Measurements from ENCODE around the gene MYZAP. TPM values are rescaled to one million over a fixed set of nuclear protein-coding genes. Genes with fewer than 3 reads are reported as not detected.

Gene MYZAP
- total RNA-seq, 1 experiment from 2014 or later, result 0.68 TPM

DNA sequence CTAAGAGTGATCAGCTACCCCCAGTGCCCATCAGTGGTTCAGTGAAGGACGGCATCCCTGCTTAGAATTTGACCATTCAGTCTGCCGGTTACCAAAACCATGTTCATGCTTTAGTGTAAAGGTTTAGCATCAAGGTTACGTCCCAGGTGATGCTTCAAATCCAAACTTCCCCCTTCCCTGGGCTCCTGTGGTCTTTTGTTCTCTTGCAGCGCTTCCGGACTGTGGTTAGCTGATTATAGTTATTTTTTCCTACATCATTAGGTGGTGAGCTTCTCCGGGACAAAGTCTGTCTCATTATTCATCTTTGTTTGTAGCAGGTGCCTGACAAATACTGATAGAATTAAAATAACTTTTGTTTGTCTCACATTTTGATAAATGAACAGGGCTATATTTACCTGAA lies 28.3 kb upstream of the MYZAP start (continued):
- TF ChIP-seq GRHL2 (CRISPR knock-in tag; IDR thresholded peaks at IDR 0.05; ENCODE audit: insufficient replicate concordance, severe bottlenecking) (no peak), SOX15 (CRISPR knock-in tag; IDR thresholded peaks at IDR 0.05) (no peak), ZNF138 (CRISPR knock-in tag; conservative IDR thresholded peaks at IDR 0.05) (no peak), ZNF263 (CRISPR knock-in tag; IDR thresholded peaks at IDR 0.05; ENCODE audit: low read depth) (no peak), GTF2I (CRISPR knock-in tag; conservative IDR thresholded peaks at IDR 0.05) (no peak), ZNF423 (CRISPR knock-in tag; IDR thresholded peaks at IDR 0.05) (no peak), ZNF396 (CRISPR knock-in tag; IDR thresholded peaks at IDR 0.05; ENCODE audit: borderline replicate concordance) (no peak), JAZF1 (CRISPR knock-in tag; IDR thresholded peaks at IDR 0.05) (no peak), FOXK1 (CRISPR knock-in tag; IDR thresholded peaks at IDR 0.05) (no peak), CREM (CRISPR knock-in tag; IDR thresholded peaks at IDR 0.05) (no peak)
- TF ChIP-seq, protein P1, sequence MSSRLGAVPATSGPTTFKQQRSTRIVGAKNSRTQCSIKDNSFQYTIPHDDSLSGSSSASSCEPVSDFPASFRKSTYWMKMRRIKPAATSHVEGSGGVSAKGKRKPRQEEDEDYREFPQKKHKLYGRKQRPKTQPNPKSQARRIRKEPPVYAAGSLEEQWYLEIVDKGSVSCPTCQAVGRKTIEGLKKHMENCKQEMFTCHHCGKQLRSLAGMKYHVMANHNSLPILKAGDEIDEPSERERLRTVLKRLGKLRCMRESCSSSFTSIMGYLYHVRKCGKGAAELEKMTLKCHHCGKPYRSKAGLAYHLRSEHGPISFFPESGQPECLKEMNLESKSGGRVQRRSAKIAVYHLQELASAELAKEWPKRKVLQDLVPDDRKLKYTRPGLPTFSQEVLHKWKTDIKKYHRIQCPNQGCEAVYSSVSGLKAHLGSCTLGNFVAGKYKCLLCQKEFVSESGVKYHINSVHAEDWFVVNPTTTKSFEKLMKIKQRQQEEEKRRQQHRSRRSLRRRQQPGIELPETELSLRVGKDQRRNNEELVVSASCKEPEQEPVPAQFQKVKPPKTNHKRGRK (CRISPR knock-in tag; IDR thresholded peaks at IDR 0.05; ENCODE audit: borderline replicate concordance), result no peak
- TF ChIP-seq, protein P2, sequence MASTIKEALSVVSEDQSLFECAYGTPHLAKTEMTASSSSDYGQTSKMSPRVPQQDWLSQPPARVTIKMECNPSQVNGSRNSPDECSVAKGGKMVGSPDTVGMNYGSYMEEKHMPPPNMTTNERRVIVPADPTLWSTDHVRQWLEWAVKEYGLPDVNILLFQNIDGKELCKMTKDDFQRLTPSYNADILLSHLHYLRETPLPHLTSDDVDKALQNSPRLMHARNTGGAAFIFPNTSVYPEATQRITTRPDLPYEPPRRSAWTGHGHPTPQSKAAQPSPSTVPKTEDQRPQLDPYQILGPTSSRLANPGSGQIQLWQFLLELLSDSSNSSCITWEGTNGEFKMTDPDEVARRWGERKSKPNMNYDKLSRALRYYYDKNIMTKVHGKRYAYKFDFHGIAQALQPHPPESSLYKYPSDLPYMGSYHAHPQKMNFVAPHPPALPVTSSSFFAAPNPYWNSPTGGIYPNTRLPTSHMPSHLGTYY (CRISPR knock-in tag; IDR thresholded peaks at IDR 0.05), result no peak

DNA sequence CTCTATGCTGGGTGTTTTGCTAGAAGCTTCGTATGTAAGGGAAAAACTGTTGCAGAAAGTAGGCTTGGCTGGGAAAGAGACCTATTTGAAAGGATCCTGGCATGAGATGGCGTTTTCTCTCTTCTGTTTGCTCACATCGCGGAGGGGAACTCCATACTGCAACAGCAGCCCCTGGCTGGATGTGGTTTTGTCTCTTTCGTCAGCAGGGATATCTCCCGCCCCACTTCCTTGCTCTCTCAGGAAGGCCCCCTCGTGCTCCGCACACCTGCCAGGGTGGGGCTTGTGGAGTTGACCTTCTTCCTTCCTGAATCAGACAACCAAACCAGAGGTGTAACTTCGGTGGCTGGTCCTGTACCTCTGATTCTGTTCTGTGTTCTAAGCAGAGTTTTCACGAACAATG lies 26.4 kb upstream of the MYZAP start:
- H3K27me3 Mint-ChIP-seq (ENCODE audit: low read depth), result no peaks in the 10 kb centered on the region
- no peaks in the 10 kb centered on the region for H3K36me3 Mint-ChIP-seq

More for the DNA sequence above, 26.4 kb upstream of the MYZAP start:
- TF ChIP-seq GABPB1 (CRISPR knock-in tag; IDR thresholded peaks at IDR 0.05) (no peak), ZNF423 (CRISPR knock-in tag; IDR thresholded peaks at IDR 0.05) (no peak), KAT7 (CRISPR knock-in tag; IDR thresholded peaks at IDR 0.05; ENCODE audit: borderline replicate concordance) (no peak), TEAD1 (CRISPR knock-in tag; IDR thresholded peaks at IDR 0.05) (no peak), NFYB (CRISPR knock-in tag; conservative IDR thresholded peaks at IDR 0.05; ENCODE audit: low read depth) (no peak)
- TF ChIP-seq, protein P3, sequence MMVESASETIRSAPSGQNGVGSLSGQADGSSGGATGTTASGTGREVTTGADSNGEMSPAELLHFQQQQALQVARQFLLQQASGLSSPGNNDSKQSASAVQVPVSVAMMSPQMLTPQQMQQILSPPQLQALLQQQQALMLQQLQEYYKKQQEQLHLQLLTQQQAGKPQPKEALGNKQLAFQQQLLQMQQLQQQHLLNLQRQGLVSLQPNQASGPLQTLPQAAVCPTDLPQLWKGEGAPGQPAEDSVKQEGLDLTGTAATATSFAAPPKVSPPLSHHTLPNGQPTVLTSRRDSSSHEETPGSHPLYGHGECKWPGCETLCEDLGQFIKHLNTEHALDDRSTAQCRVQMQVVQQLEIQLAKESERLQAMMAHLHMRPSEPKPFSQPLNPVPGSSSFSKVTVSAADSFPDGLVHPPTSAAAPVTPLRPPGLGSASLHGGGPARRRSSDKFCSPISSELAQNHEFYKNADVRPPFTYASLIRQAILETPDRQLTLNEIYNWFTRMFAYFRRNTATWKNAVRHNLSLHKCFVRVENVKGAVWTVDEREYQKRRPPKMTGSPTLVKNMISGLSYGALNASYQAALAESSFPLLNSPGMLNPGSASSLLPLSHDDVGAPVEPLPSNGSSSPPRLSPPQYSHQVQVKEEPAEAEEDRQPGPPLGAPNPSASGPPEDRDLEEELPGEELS (CRISPR knock-in tag; IDR thresholded peaks at IDR 0.05), result no peak
- TF ChIP-seq, protein P4, sequence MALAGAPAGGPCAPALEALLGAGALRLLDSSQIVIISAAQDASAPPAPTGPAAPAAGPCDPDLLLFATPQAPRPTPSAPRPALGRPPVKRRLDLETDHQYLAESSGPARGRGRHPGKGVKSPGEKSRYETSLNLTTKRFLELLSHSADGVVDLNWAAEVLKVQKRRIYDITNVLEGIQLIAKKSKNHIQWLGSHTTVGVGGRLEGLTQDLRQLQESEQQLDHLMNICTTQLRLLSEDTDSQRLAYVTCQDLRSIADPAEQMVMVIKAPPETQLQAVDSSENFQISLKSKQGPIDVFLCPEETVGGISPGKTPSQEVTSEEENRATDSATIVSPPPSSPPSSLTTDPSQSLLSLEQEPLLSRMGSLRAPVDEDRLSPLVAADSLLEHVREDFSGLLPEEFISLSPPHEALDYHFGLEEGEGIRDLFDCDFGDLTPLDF (CRISPR knock-in tag; IDR thresholded peaks at IDR 0.05), result no peak
- TF ChIP-seq, protein P5, sequence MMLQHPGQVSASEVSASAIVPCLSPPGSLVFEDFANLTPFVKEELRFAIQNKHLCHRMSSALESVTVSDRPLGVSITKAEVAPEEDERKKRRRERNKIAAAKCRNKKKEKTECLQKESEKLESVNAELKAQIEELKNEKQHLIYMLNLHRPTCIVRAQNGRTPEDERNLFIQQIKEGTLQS (CRISPR knock-in tag; conservative IDR thresholded peaks at IDR 0.05), result no peak
- TF ChIP-seq, protein P6, sequence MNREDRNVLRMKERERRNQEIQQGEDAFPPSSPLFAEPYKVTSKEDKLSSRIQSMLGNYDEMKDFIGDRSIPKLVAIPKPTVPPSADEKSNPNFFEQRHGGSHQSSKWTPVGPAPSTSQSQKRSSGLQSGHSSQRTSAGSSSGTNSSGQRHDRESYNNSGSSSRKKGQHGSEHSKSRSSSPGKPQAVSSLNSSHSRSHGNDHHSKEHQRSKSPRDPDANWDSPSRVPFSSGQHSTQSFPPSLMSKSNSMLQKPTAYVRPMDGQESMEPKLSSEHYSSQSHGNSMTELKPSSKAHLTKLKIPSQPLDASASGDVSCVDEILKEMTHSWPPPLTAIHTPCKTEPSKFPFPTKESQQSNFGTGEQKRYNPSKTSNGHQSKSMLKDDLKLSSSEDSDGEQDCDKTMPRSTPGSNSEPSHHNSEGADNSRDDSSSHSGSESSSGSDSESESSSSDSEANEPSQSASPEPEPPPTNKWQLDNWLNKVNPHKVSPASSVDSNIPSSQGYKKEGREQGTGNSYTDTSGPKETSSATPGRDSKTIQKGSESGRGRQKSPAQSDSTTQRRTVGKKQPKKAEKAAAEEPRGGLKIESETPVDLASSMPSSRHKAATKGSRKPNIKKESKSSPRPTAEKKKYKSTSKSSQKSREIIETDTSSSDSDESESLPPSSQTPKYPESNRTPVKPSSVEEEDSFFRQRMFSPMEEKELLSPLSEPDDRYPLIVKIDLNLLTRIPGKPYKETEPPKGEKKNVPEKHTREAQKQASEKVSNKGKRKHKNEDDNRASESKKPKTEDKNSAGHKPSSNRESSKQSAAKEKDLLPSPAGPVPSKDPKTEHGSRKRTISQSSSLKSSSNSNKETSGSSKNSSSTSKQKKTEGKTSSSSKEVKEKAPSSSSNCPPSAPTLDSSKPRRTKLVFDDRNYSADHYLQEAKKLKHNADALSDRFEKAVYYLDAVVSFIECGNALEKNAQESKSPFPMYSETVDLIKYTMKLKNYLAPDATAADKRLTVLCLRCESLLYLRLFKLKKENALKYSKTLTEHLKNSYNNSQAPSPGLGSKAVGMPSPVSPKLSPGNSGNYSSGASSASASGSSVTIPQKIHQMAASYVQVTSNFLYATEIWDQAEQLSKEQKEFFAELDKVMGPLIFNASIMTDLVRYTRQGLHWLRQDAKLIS (CRISPR knock-in tag; IDR thresholded peaks at IDR 0.05; ENCODE audit: borderline replicate concordance), result no peak
- TF ChIP-seq, protein P7, sequence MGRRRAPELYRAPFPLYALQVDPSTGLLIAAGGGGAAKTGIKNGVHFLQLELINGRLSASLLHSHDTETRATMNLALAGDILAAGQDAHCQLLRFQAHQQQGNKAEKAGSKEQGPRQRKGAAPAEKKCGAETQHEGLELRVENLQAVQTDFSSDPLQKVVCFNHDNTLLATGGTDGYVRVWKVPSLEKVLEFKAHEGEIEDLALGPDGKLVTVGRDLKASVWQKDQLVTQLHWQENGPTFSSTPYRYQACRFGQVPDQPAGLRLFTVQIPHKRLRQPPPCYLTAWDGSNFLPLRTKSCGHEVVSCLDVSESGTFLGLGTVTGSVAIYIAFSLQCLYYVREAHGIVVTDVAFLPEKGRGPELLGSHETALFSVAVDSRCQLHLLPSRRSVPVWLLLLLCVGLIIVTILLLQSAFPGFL (CRISPR knock-in tag; IDR thresholded peaks at IDR 0.05; ENCODE audit: borderline replicate concordance), result no peak
- TF ChIP-seq, protein P8, sequence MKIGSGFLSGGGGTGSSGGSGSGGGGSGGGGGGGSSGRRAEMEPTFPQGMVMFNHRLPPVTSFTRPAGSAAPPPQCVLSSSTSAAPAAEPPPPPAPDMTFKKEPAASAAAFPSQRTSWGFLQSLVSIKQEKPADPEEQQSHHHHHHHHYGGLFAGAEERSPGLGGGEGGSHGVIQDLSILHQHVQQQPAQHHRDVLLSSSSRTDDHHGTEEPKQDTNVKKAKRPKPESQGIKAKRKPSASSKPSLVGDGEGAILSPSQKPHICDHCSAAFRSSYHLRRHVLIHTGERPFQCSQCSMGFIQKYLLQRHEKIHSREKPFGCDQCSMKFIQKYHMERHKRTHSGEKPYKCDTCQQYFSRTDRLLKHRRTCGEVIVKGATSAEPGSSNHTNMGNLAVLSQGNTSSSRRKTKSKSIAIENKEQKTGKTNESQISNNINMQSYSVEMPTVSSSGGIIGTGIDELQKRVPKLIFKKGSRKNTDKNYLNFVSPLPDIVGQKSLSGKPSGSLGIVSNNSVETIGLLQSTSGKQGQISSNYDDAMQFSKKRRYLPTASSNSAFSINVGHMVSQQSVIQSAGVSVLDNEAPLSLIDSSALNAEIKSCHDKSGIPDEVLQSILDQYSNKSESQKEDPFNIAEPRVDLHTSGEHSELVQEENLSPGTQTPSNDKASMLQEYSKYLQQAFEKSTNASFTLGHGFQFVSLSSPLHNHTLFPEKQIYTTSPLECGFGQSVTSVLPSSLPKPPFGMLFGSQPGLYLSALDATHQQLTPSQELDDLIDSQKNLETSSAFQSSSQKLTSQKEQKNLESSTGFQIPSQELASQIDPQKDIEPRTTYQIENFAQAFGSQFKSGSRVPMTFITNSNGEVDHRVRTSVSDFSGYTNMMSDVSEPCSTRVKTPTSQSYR (CRISPR knock-in tag; IDR thresholded peaks at IDR 0.05), result no peak
- CTCF ChIA-PET, result interaction anchor here (0.6 to 2.0 kb wide), 5 partner anchors 22 to 258 kb away, joined by 3 to 9 read pairs (median 3); no protein-coding TSS in a partner anchor
- Mint-ChIP-seq H3K27ac (peak overlapping the region; percentile 11; the same call in 1 of the 2 replicates), H3K4me3 (no peak overlapping the region), H3K9me3 (0 out of 2 replicates have a peak, but pooled peaks cover 3% of the 10 kb centered on the region), H3K4me1 (peaks cover 15% of the 10 kb centered on the region)
- ATAC-seq (peak; percentile 59), DNase-seq (ENCODE audit: low spot score) (peak; percentile 25)
- POLR2A ChIA-PET, result no interaction called here
